ENCODE results near the gene CUL4A. TPM values are rescaled to one million over a fixed set of nuclear protein-coding genes. Genes with fewer than 3 reads are reported as not detected.

Gene CUL4A
- total RNA-seq, 1 donor from 2014 or later: 60.1 TPM

GRCh38 chr13:113196970-113197737 lies 12.3 kb upstream of the CUL4A start:
- intact Hi-C loops (cut with DNase I): no loop called here
- no peak overlapping the region for H3K4me3 ChIP-seq
- no peak for ATAC-seq
- no peaks in the 10 kb centered on the region for H3K27me3 ChIP-seq (ENCODE audit: low read depth)
- H3K4me1 ChIP-seq: no peaks in the 10 kb centered on the region
- TF ChIP-seq CTCF (IDR thresholded peaks at IDR 0.05): no peak
- no peak for DNase-seq
- no peaks in the 10 kb centered on the region for H3K9me3 ChIP-seq
- H3K27ac ChIP-seq: no peak overlapping the region
- peaks cover 83% of the 10 kb centered on the region for H3K36me3 ChIP-seq

- Histone ChIP-seq H3K27ac (no peak overlapping the region), H3K9me3 (no peaks in the 10 kb centered on the region), H3K4me1 (peaks cover 28% of the 10 kb centered on the region), H3K27me3 (ENCODE audit: low read depth) (no peaks in the 10 kb centered on the region), H3K36me3 (peaks cover 51% of the 10 kb centered on the region), H3K4me3 (no peak overlapping the region)
- no peak for TF ChIP-seq CTCF (IDR thresholded peaks at IDR 0.05)
- ATAC-seq (no peak), DNase-seq (no peak)
- intact Hi-C loops (cut with DNase I): no loop called here
These were observed 7.6 kb upstream of the CUL4A start for GRCh38 chr13:113201815-113202214.

- no peak overlapping the region for H3K27ac ChIP-seq
- peaks cover 39% of the 10 kb centered on the region for H3K4me1 ChIP-seq
- no peak overlapping the region for H3K4me3 ChIP-seq
- ATAC-seq (no peak), DNase-seq (no peak)
- no peaks in the 10 kb centered on the region for H3K27me3 ChIP-seq (ENCODE audit: low read depth)
- no peaks in the 10 kb centered on the region for H3K9me3 ChIP-seq
- intact Hi-C loops (cut with DNase I): no loop called here
- no peak for TF ChIP-seq CTCF (IDR thresholded peaks at IDR 0.05)
- H3K36me3 ChIP-seq: peaks cover 41% of the 10 kb centered on the region
These were observed 6.5 kb upstream of the CUL4A start for GRCh38 chr13:113202912-113203311.

DNA sequence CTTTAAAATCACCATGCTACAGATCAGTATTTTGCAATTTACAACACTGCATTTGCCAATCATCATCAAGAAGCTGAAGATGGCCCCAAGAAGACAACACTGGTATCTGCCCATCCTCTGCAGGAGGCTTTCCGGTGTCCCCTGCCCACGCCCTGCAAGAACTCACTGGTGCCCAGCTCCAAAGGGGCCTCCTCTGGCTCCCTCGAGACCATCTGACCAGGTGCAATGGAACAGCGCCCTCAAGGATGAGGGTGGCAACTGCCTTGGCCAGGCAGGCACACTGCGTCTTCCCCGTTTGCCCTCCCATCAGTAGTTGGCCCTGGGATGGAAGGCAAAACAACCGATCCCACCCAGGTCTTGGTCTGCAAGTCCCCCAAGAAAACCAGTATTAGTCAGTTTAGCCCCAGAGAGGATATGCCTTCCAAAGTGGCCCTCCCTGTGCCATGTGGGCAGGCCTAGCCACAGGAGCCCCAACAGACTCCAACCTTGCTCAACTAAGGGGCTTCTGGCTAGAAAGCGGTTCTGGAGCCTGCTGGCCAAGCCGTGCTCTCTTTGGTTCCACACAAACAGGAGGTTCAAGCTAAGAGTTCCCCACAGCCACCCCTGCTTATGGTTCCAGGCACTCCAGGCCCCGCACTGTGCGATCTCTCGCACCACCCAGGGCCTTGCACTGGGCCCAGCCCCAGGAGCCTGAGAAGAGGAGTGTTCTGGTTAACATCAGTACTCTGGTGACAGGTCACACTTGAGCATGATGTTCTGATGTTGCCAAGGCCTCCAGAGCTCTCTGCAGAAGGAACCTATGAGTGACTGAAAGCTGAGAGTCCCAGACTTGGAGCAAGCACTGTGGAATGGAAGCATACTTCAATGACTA lies 5.7 kb upstream of the CUL4A start:
- ATAC-seq (no peak), DNase-seq (no peak)
- Histone ChIP-seq H3K36me3 (peaks cover 32% of the 10 kb centered on the region), H3K4me3 (no peak overlapping the region), H3K9me3 (no peaks in the 10 kb centered on the region), H3K27ac (no peak overlapping the region), H3K4me1 (peaks cover 40% of the 10 kb centered on the region), H3K27me3 (ENCODE audit: low read depth) (no peaks in the 10 kb centered on the region)
- intact Hi-C loops (cut with DNase I): no loop called here
- TF ChIP-seq CTCF (IDR thresholded peaks at IDR 0.05): no peak

DNA sequence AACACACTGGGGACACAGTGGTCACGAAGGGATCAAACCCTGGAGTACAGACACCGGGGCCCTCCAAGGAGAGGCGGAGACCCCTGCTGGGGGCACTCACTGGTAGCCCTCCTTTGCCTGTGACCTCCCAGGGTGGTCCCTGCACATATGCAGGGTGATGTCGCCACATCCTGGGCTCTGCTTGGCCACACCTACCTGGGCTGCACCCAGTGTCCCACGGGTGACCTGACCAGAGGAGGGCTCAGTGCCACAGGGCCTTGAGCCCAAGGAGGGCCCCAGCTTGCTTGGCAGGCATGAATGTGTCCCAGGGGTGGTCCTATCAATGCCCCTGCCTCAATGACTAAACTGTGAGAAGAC lies 5.1 kb upstream of the CUL4A start:
- Histone ChIP-seq H3K27me3 (ENCODE audit: low read depth) (no peaks in the 10 kb centered on the region), H3K4me3 (no peak overlapping the region), H3K4me1 (peaks cover 40% of the 10 kb centered on the region), H3K9me3 (no peaks in the 10 kb centered on the region), H3K27ac (no peak overlapping the region), H3K36me3 (peaks cover 26% of the 10 kb centered on the region)
- no peak for TF ChIP-seq CTCF (IDR thresholded peaks at IDR 0.05)
- intact Hi-C loops (cut with DNase I): no loop called here
- DNase-seq: no peak
- no peak for ATAC-seq
